Measurements from ENCODE around the gene SLC35G1.

Gene SLC35G1

GRCh38 chr10:93893646-93894515 is at the start of gene SLC35G1:
SLC35G1 (plus strand) TSS chr10:93893978; CDS start chr10:93894034, 56 bp downstream.
- in situ Hi-C loops (cut with MboI; ENCODE audit: low sequenced_read_pairs, unreplicated experiment): no loop called here
- DNase-seq (ENCODE audit: low spot score): peak; percentile 94
- TF ChIP-seq, protein P1, sequence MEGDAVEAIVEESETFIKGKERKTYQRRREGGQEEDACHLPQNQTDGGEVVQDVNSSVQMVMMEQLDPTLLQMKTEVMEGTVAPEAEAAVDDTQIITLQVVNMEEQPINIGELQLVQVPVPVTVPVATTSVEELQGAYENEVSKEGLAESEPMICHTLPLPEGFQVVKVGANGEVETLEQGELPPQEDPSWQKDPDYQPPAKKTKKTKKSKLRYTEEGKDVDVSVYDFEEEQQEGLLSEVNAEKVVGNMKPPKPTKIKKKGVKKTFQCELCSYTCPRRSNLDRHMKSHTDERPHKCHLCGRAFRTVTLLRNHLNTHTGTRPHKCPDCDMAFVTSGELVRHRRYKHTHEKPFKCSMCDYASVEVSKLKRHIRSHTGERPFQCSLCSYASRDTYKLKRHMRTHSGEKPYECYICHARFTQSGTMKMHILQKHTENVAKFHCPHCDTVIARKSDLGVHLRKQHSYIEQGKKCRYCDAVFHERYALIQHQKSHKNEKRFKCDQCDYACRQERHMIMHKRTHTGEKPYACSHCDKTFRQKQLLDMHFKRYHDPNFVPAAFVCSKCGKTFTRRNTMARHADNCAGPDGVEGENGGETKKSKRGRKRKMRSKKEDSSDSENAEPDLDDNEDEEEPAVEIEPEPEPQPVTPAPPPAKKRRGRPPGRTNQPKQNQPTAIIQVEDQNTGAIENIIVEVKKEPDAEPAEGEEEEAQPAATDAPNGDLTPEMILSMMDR (IDR thresholded peaks at IDR 0.05; ENCODE audit: borderline replicate concordance, control extremely low read depth, extremely low read depth, insufficient read depth, missing control alignments): no peak

GRCh38 chr10:93844979-93845626 is 48.7 kb upstream of the SLC35G1 start:
- in situ Hi-C loops (cut with MboI; ENCODE audit: low sequenced_read_pairs, unreplicated experiment): no loop called here
- TF ChIP-seq, protein P1 (IDR thresholded peaks at IDR 0.05; ENCODE audit: borderline replicate concordance, control extremely low read depth, extremely low read depth, insufficient read depth, missing control alignments): no peak
- DNase-seq (ENCODE audit: low spot score): no peak

DNA sequence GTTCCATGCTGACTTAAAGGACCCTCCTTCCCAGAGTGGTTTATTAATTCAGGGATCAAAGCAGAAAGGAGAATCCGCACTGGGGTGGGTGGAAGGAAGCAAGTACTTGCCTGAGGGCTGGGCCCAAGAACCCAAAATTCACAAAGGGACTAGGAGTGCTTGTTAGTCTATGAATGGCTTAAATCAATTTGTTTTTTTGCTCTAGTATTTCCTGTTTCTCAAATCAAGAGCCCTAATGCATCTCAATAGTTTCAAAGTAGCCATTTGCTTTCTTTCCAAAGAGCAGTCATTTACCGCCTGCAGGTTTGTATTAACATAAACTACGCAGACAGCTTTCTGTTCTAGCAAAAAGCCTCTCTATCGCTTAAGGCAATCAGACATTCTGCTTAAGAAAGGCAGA is 44.2 kb upstream of the SLC35G1 start:
- TF ChIP-seq, protein P1 (IDR thresholded peaks at IDR 0.05; ENCODE audit: borderline replicate concordance, control extremely low read depth, extremely low read depth, insufficient read depth, missing control alignments): no peak
- in situ Hi-C loops (cut with MboI; ENCODE audit: low sequenced_read_pairs, unreplicated experiment): no loop called here

DNA sequence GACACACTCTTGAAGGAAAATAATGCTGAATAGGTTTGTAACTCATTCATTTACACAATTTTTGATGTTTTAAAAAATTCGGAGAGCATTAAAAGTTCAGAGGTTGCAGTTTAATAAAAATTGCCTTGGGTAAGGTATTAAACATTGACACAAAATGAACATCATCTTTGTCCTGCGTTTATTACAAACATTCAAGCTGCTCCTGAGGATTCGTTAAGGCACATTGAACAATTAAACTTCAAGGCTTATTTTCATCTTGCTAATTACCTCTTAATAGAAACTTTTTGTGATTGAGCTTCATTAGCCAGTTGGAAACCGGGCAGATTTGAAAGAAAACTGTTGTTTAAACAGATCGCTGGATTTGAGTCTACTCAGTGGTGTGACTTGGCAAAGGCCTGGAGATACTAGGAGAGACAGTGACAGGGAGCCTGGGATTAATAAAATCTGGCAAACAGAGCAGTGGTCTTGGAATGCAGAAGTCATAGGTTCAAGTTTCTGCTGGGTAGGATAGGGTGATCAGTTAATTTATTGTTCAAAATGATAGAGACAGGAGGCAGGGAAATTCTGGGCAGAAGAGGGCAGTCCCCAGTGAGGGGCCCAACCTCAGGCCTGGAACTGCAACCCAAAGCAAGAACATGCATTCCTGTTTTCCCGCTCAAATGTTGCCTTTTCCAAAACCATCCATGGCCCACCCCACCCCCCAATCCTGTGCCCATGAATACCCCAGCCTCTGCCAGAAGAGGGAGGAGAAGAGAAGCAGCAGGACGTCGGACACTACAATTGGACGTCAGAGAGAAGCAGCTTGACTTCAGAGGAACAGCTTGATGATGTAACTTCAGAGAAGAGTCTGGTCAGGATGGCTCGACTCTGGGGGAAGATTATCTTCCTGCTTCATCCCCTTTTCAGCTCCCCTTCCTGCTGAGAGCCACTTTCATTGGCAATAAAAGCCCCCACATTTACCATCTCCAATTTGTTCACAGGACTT is 43.5 kb upstream of the SLC35G1 start:
- TF ChIP-seq, protein P1 (IDR thresholded peaks at IDR 0.05; ENCODE audit: borderline replicate concordance, control extremely low read depth, extremely low read depth, insufficient read depth, missing control alignments): no peak
- in situ Hi-C loops (cut with MboI; ENCODE audit: low sequenced_read_pairs, unreplicated experiment): no loop called here
- no peak for DNase-seq (ENCODE audit: low spot score)

More for the DNA sequence above, 44.2 kb upstream of the SLC35G1 start:
- no peak for DNase-seq (ENCODE audit: low spot score)

- no peak for DNase-seq (ENCODE audit: low spot score)
- TF ChIP-seq, protein P1 (IDR thresholded peaks at IDR 0.05; ENCODE audit: borderline replicate concordance, control extremely low read depth, extremely low read depth, insufficient read depth, missing control alignments): no peak
- in situ Hi-C loops (cut with MboI; ENCODE audit: low sequenced_read_pairs, unreplicated experiment): no loop called here
Measured at GRCh38 chr10:93851169-93851568, 42.6 kb upstream of the SLC35G1 start.

Measured in GM13976 (cell line).